Kidney (tissue), 22 donors: ENCODE measurements around the gene TMEM69. TPM values are rescaled to one million over a fixed set of nuclear protein-coding genes. Genes with fewer than 3 reads are reported as not detected.

Source experiments
- DNase-seq, 5 donors: peaks; one replicate each; pipeline ENCODE4 v3.0.0-alpha.2; 2013 to 2020
- FAIRE-seq: peaks from 2 replicates; lab custom pipeline; 2012; peaks lifted over from hg19 to GRCh38; lab: Jason Lieb, UNC
- H3K27ac ChIP-seq, 2 donors: one replicate each; pipeline ENCODE4 v1.7.0; 2013; ENCODE audit warnings: low read depth in 2 of 2, low read length in 2 of 2, inconsistent platforms in 1 of 2
- H3K27me3 ChIP-seq: one replicate; pipeline ENCODE4 v1.7.1; 2013; ENCODE audit warnings: low read length, inconsistent platforms; ENCODE audit not compliant: control insufficient read depth, insufficient read depth
- H3K36me3 ChIP-seq, 3 donors: one replicate each; pipeline versions ENCODE4 v1.7.0 to v1.7.1; 2013; ENCODE audit warnings: low read length in 3 of 3, control low read depth in 1 of 3, inconsistent platforms in 1 of 3; ENCODE audit not compliant: insufficient read depth in 3 of 3, control insufficient read depth in 2 of 3
- H3K4me1 ChIP-seq, 3 donors: one replicate each; pipeline versions ENCODE4 v1.7.0 to v1.7.1; 2013; ENCODE audit warnings: low read length in 3 of 3, inconsistent platforms in 1 of 3, low read depth in 1 of 3; ENCODE audit not compliant: control insufficient read depth in 2 of 3, insufficient read depth in 2 of 3
- H3K4me3 ChIP-seq, 3 donors: one replicate each; pipeline versions ENCODE4 v1.7.0 to v1.8.1; 2013; ENCODE audit warnings: low read length in 3 of 3, control low read depth in 1 of 3, inconsistent platforms in 1 of 3
- H3K9ac ChIP-seq, 3 donors: one replicate each; pipeline versions ENCODE4 v1.7.0 to v1.7.1; 2013; ENCODE audit warnings: low read length in 3 of 3, control low read depth in 1 of 3, inconsistent platforms in 1 of 3
- H3K9me3 ChIP-seq, 3 donors: one replicate each; pipeline versions ENCODE4 v1.7.0 to v1.7.1; 2013; ENCODE audit warnings: low read length in 3 of 3, control low read depth in 1 of 3, inconsistent platforms in 1 of 3; ENCODE audit not compliant: control insufficient read depth in 2 of 3, insufficient read depth in 1 of 3
- CTCF ChIP-seq: IDR thresholded peaks from 3 replicates; pipeline ENCODE4 v1.5.1; 2012; ENCODE audit warnings: mild to moderate bottlenecking, moderate library complexity, borderline replicate concordance; ENCODE audit not compliant: insufficient read depth; ENCODE audit errors: extremely low read depth
- intact Hi-C: fragments of 100-400 bp; cut with DNase I; formaldehyde crosslinking; loops from one replicate; pipeline ENCODE4 v1.11.1; 2022
- long read RNA-seq, 10 donors: library from polyadenylated mRNA in 1 of 10; unstranded in 1 of 10; transcript quantifications; one replicate each; pipeline ENCODE4 v2.0.0 and lab custom pipeline, GENCODE V29; 2021 to 2026
- polyA plus RNA-seq: library from polyadenylated mRNA; stranded (reverse); fragments of 350-450 nt; fragmentation: Illumina TruSeq; extraction: RNeasy Lipid Tissue Mini Kit (QIAGEN cat#74804); gene quantifications from one replicate; pipeline ENCODE4 v1.2.3, GENCODE V29; 2014; ENCODE audit warnings: low read depth, low replicate concordance; ENCODE audit not compliant: insufficient read depth
- total RNA-seq: library from RNA; stranded (reverse); fragmentation: NEBNext Ultra II Directional; extraction: Animal tissue kit (Norgen Biotek cat#: 25700); gene quantifications from one replicate; pipeline ENCODE4 v1.2.1, GENCODE V29; 2021
- donor health status: control.
- donor health status: control.
- donor health status: control.
- donor health status: control.
- donor health status: control.
- donor health status: DM: yes; HTN: yes; CAD: no.
- donor health status: Normal renal cell carcinoma (clear cell type).

TMEM69 gene
- total RNA-seq (23.1 TPM), polyA plus RNA-seq (21.7 TPM)
- long read RNA-seq, donor 1, transcript TMEM69-201 (3 exons, 2,439 nt), result major isoform, 11 of 14 reads
- long read RNA-seq, donor 1, partial matches to known transcripts, result 0 of 14 reads
- long read RNA-seq, donor 1, other reads (novel, unspliced or antisense), result 0 of 14 reads
- long read RNA-seq, donor 2, transcript TMEM69-201 (3 exons, 2,439 nt), result major isoform, 5 of 8 reads
- long read RNA-seq, donor 2, partial matches to known transcripts, result 0 of 8 reads
- long read RNA-seq, donor 2, other reads (novel, unspliced or antisense), result 0 of 8 reads
- long read RNA-seq, donor 3, transcript TMEM69-202 (2 exons, 722 nt), result minor isoform, 9 of 50 reads
- long read RNA-seq, donor 3, transcript TMEM69-201 (3 exons, 2,439 nt), result major isoform, 14 of 50 reads
- long read RNA-seq, donor 3, partial matches to known transcripts, result 17 of 50 reads
- long read RNA-seq, donor 3, other reads (novel, unspliced or antisense), result 10 of 50 reads
- long read RNA-seq, donor 4, transcript TMEM69-202 (2 exons, 722 nt), result minor isoform, 5 of 15 reads
- long read RNA-seq, donor 4, transcript TMEM69-201 (3 exons, 2,439 nt), result major isoform, 10 of 15 reads
- long read RNA-seq, donor 4, partial matches to known transcripts, result 0 of 15 reads
- long read RNA-seq, donor 4, other reads (novel, unspliced or antisense), result 0 of 15 reads
- long read RNA-seq, donor 5, result 0 reads
- long read RNA-seq, donor 6, transcript TMEM69-201 (3 exons, 2,439 nt), result major isoform, 35 of 62 reads
- long read RNA-seq, donor 6, transcript TMEM69-202 (2 exons, 722 nt), result minor isoform, 7 of 62 reads
- long read RNA-seq, donor 6, partial matches to known transcripts, result 20 of 62 reads
- long read RNA-seq, donor 6, other reads (novel, unspliced or antisense), result 0 of 62 reads
- long read RNA-seq, donor 7, partial matches to known transcripts, result 1 of 6 reads
- long read RNA-seq, donor 7, other reads (novel, unspliced or antisense), result 3 of 6 reads
- long read RNA-seq, donor 8, transcript TMEM69-201 (3 exons, 2,439 nt), result major isoform, 14 of 16 reads
- long read RNA-seq, donor 8, partial matches to known transcripts, result 0 of 16 reads
- long read RNA-seq, donor 8, other reads (novel, unspliced or antisense), result 0 of 16 reads
- long read RNA-seq, donor 9, transcript TMEM69-201 (3 exons, 2,439 nt), result major isoform, 5 of 8 reads
- long read RNA-seq, donor 9, partial matches to known transcripts, result 0 of 8 reads
- long read RNA-seq, donor 9, other reads (novel, unspliced or antisense), result 0 of 8 reads
- long read RNA-seq, donor 10, transcript TMEM69-201 (3 exons, 2,439 nt), result major isoform, 6 of 7 reads
- long read RNA-seq, donor 10, partial matches to known transcripts, result 0 of 7 reads
- long read RNA-seq, donor 10, other reads (novel, unspliced or antisense), result 0 of 7 reads

- no peak for FAIRE-seq
These were observed at the start of gene TMEM69 for GRCh38 chr1:45687754-45688740. TMEM69 (plus strand) TSS chr1:45688181; CDS start chr1:45691069, 2,888 bp downstream.

GRCh38 chr1:45640293-45640692 is 47.7 kb upstream of the TMEM69 start:
- Histone ChIP-seq H3K27me3 (no peaks in the 10 kb centered on the region), H3K9ac (no peak overlapping the region), H3K9me3 (no peaks in the 10 kb centered on the region), H3K4me1 (peaks cover 0 to 7% (median 0%) of the 10 kb centered on the region in 3 donors), H3K36me3 (peaks cover 10 to 29% (median 28%) of the 10 kb centered on the region in 3 donors), H3K27ac (no peak overlapping the region), H3K4me3 (no peak overlapping the region)
- FAIRE-seq (no peak), DNase-seq (no peak)
- intact Hi-C loops, result no loop called here
- TF ChIP-seq CTCF, result no peak

More at GRCh38 chr1:45687754-45688740, at the start of gene TMEM69:
- Histone ChIP-seq H3K36me3 (peaks cover 0 to 2% (median 0%) of the 10 kb centered on the region in 3 donors), H3K9ac (peak within 1 kb of the TSS; percentile 81 to 98 (median 93)), H3K27me3 (no peaks in the 10 kb centered on the region), H3K4me1 (peaks cover 0 to 3% (median 2%) of the 10 kb centered on the region in 3 donors), H3K27ac (peak within 1 kb of the TSS; percentile 97 to 98), H3K9me3 (no peaks in the 10 kb centered on the region), H3K4me3 (peak within 1 kb of the TSS; percentile 91 to 99 (median 92))
- TF ChIP-seq CTCF, result no peak
- intact Hi-C loops, result no loop called here
- peak; percentile 84 to 96 (median 90) for DNase-seq
